Endothelial cell of umbilical vein (primary cell): Measurements from ENCODE around the gene PRDM16. TPM values are rescaled to one million over a fixed set of nuclear protein-coding genes. Genes with fewer than 3 reads are reported as not detected.

Experiments used
- BruUV-seq: library from RNA; stranded (reverse); fragments of 400-500 nt; replicated peaks from 2 replicates; lab custom pipeline; 2021; lab: Mats Ljungman, UMichigan
- CTCF ChIA-PET: fragments of 300-600, 350-600 bp; sonication (Branson Sonifier 250); formaldehyde crosslinking; loops from one replicate; lab custom pipeline; 2021; ENCODE audit warnings: antibody characterized with exemption, inconsistent platforms; lab: Charles Lee
- POLR2A ChIA-PET: fragments of 300-600, 350-600 bp; sonication (Branson Sonifier 250); formaldehyde crosslinking; loops from one replicate; lab custom pipeline; 2021; ENCODE audit warnings: antibody characterized with exemption, inconsistent platforms; lab: Charles Lee
- DNase-seq: peaks from one replicate; pipeline ENCODE4 v3.0.0-alpha.2; 2011; ENCODE audit warnings: low read depth, low spot score
- FAIRE-seq: peaks from 2 replicates; lab custom pipeline; 2011; peaks lifted over from hg19 to GRCh38; lab: Jason Lieb, UNC
- H2AFZ ChIP-seq: 2 replicates; pipeline ENCODE4 v1.6.0; 2012; ENCODE audit warnings: low read depth, low read length, control low read depth, inconsistent platforms
- H3K27ac ChIP-seq: 2 replicates; pipeline ENCODE4 v1.5.1; 2011; ENCODE audit warnings: low read depth, mild to moderate bottlenecking, control low read depth, low read length, moderate library complexity; ENCODE audit not compliant: insufficient read depth
- H3K27me3 ChIP-seq, 2 experiments: 2 replicates each; pipeline versions ENCODE4 v1.6.0 to v1.6.1; 2011; ENCODE audit warnings: low read length in 2 of 2, mixed read lengths in 1 of 2; ENCODE audit not compliant: control insufficient read depth in 2 of 2, insufficient read depth in 2 of 2
- H3K36me3 ChIP-seq, 2 experiments: 2 replicates in 1 of 2; 3 replicates in 1 of 2; pipeline ENCODE4 v1.5.1; 2011; ENCODE audit warnings: low read length in 2 of 2, mild to moderate bottlenecking in 1 of 2, moderate library complexity in 1 of 2; ENCODE audit not compliant: control insufficient read depth in 2 of 2, insufficient read depth in 2 of 2; ENCODE audit errors: extremely low read depth in 1 of 2
- H3K4me1 ChIP-seq: 3 replicates; pipeline ENCODE4 v1.5.1; 2011; ENCODE audit warnings: mild to moderate bottlenecking, low read length; ENCODE audit not compliant: control insufficient read depth, insufficient read depth; ENCODE audit errors: extremely low read depth
- H3K4me2 ChIP-seq: 2 replicates; pipeline ENCODE4 v1.6.1; 2011; ENCODE audit warnings: low read length, control low read depth, mixed read lengths; ENCODE audit not compliant: insufficient read depth
- H3K4me3 ChIP-seq, 3 experiments: fragments of 200-600 bp in 1 of 3; sonication (generic), shearing (Covaris generic) in 1 of 3; replicated peaks in 1 of 3; 2 replicates each; pipeline ENCODE4 v1.5.1; 2011 to 2016; ENCODE audit warnings: control low read depth in 3 of 3, low read length in 3 of 3, mild to moderate bottlenecking in 2 of 3, inconsistent platforms in 1 of 3, low read depth in 1 of 3, moderate library complexity in 1 of 3; ENCODE audit not compliant: insufficient read depth in 1 of 3
- H3K79me2 ChIP-seq: 2 replicates; pipeline ENCODE4 v1.6.0; 2012; ENCODE audit warnings: low read length, inconsistent platforms; ENCODE audit not compliant: control insufficient read depth, insufficient read depth
- H3K9ac ChIP-seq: replicated peaks from 2 replicates; pipeline ENCODE3; 2011; ENCODE audit warnings: low read length, control low read depth; ENCODE audit not compliant: insufficient read depth; ENCODE audit errors: extremely low read depth
- H3K9me1 ChIP-seq: replicated peaks from 3 replicates; pipeline ENCODE4 v1.6.0; 2011; ENCODE audit warnings: mild to moderate bottlenecking, low read length; ENCODE audit not compliant: control insufficient read depth, insufficient read depth; ENCODE audit errors: extremely low read depth
- H3K9me3 ChIP-seq: replicated peaks from 2 replicates; pipeline ENCODE4 v1.5.1; 2012; ENCODE audit warnings: low read length, inconsistent platforms; ENCODE audit not compliant: control insufficient read depth, insufficient read depth
- H4K20me1 ChIP-seq: replicated peaks from 2 replicates; pipeline ENCODE3; 2011; ENCODE audit warnings: mild to moderate bottlenecking, low read length; ENCODE audit not compliant: control insufficient read depth, insufficient read depth; ENCODE audit errors: extremely low read depth
- EZH2 ChIP-seq: IDR thresholded peaks from 2 replicates; pipeline ENCODE4 v1.6.1; 2012; ENCODE audit warnings: borderline replicate concordance, low read depth, mild to moderate bottlenecking, moderate library complexity, low read length, inconsistent platforms; ENCODE audit not compliant: severe bottlenecking
- FOS ChIP-seq: IDR thresholded peaks from 2 replicates; pipeline ENCODE4 v1.6.1; 2011; ENCODE audit warnings: mild to moderate bottlenecking, low read length, moderate library complexity, borderline replicate concordance; ENCODE audit not compliant: insufficient read depth
- GATA2 ChIP-seq: IDR thresholded peaks from 2 replicates; pipeline ENCODE4 v1.7.0; 2011; ENCODE audit warnings: low read depth, mild to moderate bottlenecking, moderate library complexity, mixed read lengths, low read length; ENCODE audit not compliant: insufficient read length, insufficient read depth
- JUN ChIP-seq: IDR thresholded peaks from 2 replicates; pipeline ENCODE4 v1.6.1; 2011; ENCODE audit warnings: borderline replicate concordance, low read depth; ENCODE audit not compliant: insufficient read length, insufficient read depth
- MYC ChIP-seq: IDR thresholded peaks from one replicate; pipeline ENCODE4 v1.6.1; 2011; ENCODE audit warnings: mild to moderate bottlenecking, low read depth, low read length
- POLR2A ChIP-seq: IDR thresholded peaks from 2 replicates; pipeline ENCODE4 v1.6.1; 2012; ENCODE audit warnings: low read depth, mild to moderate bottlenecking, control low read depth, low read length
- POLR2AphosphoS5 ChIP-seq: IDR thresholded peaks from 2 replicates; pipeline ENCODE4 v1.6.1; 2012; ENCODE audit warnings: low read depth, mild to moderate bottlenecking, control low read depth, low read length, moderate library complexity; ENCODE audit not compliant: insufficient read depth
- dilution Hi-C: fragments of 300-500 bp; cut with MboI; formaldehyde crosslinking; loops from one replicate; pipeline ENCODE4 v1.15.0; 2019; ENCODE audit warnings: low sequenced_read_pairs; ENCODE audit not compliant: extremely low pct_ligation_motif_present
- intact Hi-C: fragments of 100-400 bp; cut with micrococcal nuclease; formaldehyde crosslinking; loops from one replicate; pipeline ENCODE4 v1.10.0; 2022
- polyA plus RNA-seq, 4 experiments: library from polyadenylated mRNA; depleted of rRNA in 3 of 4; stranded (reverse) in 3 of 4; unstranded in 1 of 4; fragments of >200 nt; gene quantifications; 2 replicates each; pipeline versions ENCODE4 v1.2.1 to v1.2.3, GENCODE V29; 2011 to 2012; ENCODE audit warnings: missing spikeins in 1 of 4
- total RNA-seq: library from RNA; stranded (reverse); gene quantifications from 2 replicates; pipeline ENCODE4 v1.2.3, GENCODE V29; 2021
- TF ChIP-seq, protein P1 (sequence below), 2 donors: IDR thresholded peaks; 1 replicate in 1 of 2; 2 replicates in 1 of 2; pipeline ENCODE4 v1.5.1; 2011; ENCODE audit warnings: low read length in 2 of 2, mild to moderate bottlenecking in 2 of 2, moderate library complexity in 2 of 2, control low read depth in 1 of 2, inconsistent platforms in 1 of 2, low read depth in 1 of 2; ENCODE audit not compliant: insufficient read depth in 1 of 2; ENCODE audit errors: extremely low read depth in 1 of 2
- TF ChIP-seq, protein P2 (sequence below): IDR thresholded peaks from 2 replicates; pipeline ENCODE4 v1.6.1; 2011; ENCODE audit not compliant: insufficient read depth, insufficient read length

Gene PRDM16
- total and polyA plus RNA-seq, 2 donors (not counting 3 experiments of a cell fraction or from before 2014, with no cell fraction given), result not detected

DNA sequence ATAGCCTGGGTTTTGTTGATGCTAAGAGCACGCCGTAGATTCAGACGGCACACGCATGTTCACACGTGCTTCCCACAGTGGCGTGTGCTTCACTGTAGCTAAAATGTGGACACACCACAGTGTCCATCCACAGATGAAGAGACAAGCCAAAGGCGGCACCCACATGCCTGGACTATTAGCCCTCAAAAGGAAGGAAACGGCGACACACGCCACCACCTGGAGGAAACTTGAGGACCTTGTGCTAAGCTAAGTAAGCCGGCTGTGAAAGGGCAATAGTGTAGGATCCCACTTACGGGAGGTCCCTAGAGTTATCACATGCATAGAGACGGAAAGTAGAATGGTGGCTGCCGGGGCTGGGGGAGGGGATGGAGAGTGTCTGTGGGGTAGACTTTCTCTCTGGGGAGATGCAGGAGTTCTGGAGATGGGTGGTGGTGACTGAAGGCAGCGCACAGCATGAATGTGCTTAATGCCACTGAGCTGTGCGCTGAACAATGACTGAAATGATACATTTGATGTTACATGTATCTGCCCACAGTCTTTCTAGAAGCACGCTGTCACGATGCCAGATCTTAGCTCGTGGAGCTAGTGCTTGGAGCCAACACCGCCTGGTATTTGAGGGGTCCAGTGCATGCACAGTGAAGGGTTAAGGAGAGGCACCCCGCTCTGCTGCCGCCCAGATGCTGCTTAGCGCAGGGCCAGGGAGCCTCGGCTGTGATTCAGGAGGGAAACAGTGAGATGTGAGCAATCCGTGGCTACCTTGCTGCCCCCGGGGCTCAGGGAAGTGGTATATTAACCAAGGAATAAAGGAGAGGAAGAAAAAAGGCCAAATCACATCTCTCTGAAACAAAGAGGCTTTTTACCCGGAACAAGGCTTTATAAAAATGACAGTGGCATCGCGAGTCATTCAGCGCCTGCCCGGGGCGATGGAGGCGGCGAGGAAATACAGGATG, 103.7 kb downstream of the PRDM16 start:
- FAIRE-seq, result no peak
- Histone ChIP-seq H3K4me2 (no peak overlapping the region), H3K9me1 (no peaks in the 10 kb centered on the region), H3K9me3 (no peaks in the 10 kb centered on the region), H3K27ac (no peak overlapping the region), H3K36me3 (no peaks in the 10 kb centered on the region), H3K79me2 (no peaks in the 10 kb centered on the region), H3K27me3 (no peaks in the 10 kb centered on the region), H3K9ac (no peak overlapping the region), H3K4me3 (no peak overlapping the region), H3K4me1 (no peaks in the 10 kb centered on the region), H4K20me1 (no peaks in the 10 kb centered on the region), H2AFZ (no peak overlapping the region)
- POLR2A ChIA-PET, result no interaction called here
- TF ChIP-seq JUN (no peak), FOS (no peak), GATA2 (no peak), MYC (no peak), EZH2 (no peak), POLR2A (no peak), POLR2AphosphoS5 (no peak)
- TF ChIP-seq, protein P1, sequence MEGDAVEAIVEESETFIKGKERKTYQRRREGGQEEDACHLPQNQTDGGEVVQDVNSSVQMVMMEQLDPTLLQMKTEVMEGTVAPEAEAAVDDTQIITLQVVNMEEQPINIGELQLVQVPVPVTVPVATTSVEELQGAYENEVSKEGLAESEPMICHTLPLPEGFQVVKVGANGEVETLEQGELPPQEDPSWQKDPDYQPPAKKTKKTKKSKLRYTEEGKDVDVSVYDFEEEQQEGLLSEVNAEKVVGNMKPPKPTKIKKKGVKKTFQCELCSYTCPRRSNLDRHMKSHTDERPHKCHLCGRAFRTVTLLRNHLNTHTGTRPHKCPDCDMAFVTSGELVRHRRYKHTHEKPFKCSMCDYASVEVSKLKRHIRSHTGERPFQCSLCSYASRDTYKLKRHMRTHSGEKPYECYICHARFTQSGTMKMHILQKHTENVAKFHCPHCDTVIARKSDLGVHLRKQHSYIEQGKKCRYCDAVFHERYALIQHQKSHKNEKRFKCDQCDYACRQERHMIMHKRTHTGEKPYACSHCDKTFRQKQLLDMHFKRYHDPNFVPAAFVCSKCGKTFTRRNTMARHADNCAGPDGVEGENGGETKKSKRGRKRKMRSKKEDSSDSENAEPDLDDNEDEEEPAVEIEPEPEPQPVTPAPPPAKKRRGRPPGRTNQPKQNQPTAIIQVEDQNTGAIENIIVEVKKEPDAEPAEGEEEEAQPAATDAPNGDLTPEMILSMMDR (IDR thresholded peaks at IDR 0.05; ENCODE audit: extremely low read depth in 1 of 2, insufficient read depth in 1 of 2, low read depth in 1 of 2, low read length in 2 of 2), result no peak
- TF ChIP-seq, protein P2, sequence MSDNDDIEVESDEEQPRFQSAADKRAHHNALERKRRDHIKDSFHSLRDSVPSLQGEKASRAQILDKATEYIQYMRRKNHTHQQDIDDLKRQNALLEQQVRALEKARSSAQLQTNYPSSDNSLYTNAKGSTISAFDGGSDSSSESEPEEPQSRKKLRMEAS, result no peak
- DNase-seq, result no peak
- dilution Hi-C loops, result no loop called here
- CTCF ChIA-PET, result no interaction called here
- BruUV-seq, result no TSS peak
- intact Hi-C loops, result no loop called here
